HCT116 (cell line): Measurements from ENCODE around the gene RBBP8NL.

Experiments used
- CEBPB ChIP-seq: IDR thresholded peaks from 2 replicates; pipeline ENCODE4 v1.6.1; 2012; ENCODE audit warnings: low read depth
- CTCF ChIP-seq, 3 experiments: fragments of 200-600 bp in 1 of 3; sonication (generic) in 1 of 3; IDR thresholded peaks in 2 of 3; conservative IDR thresholded peaks in 1 of 3; 2 replicates each; pipeline ENCODE4 v1.5.1; 2012 to 2017; ENCODE audit warnings: low read depth in 2 of 3, low read length in 2 of 3, antibody characterized with exemption in 1 of 3, borderline replicate concordance in 1 of 3, control low read depth in 1 of 3, mild to moderate bottlenecking in 1 of 3, mixed read lengths in 1 of 3, mixed run types in 1 of 3, moderate library complexity in 1 of 3; ENCODE audit not compliant: insufficient read depth in 1 of 3
- EZH2phosphoT487 ChIP-seq: fragments of 200-600 bp; IDR thresholded peaks from 2 replicates; pipeline ENCODE4 v1.6.1; 2018; ENCODE audit warnings: antibody characterized with exemption, borderline replicate concordance
- JUND ChIP-seq: IDR thresholded peaks from 2 replicates; pipeline ENCODE4 v1.6.1; 2012
- POLR2A ChIP-seq: IDR thresholded peaks from 2 replicates; pipeline ENCODE4 v1.7.0; 2011; ENCODE audit warnings: borderline replicate concordance; ENCODE audit not compliant: insufficient read depth, insufficient read length; ENCODE audit errors: extremely low read depth
- POLR2AphosphoS5 ChIP-seq: IDR thresholded peaks from 2 replicates; pipeline ENCODE4 v1.6.1; 2011; ENCODE audit warnings: mild to moderate bottlenecking, low read depth, low read length, moderate library complexity
- REST ChIP-seq: IDR thresholded peaks from 2 replicates; pipeline ENCODE4 v1.6.1; 2012; ENCODE audit warnings: low read depth
- SP1 ChIP-seq: IDR thresholded peaks from 2 replicates; pipeline ENCODE4 v1.6.1; 2012; ENCODE audit warnings: low read depth
- SRF ChIP-seq: IDR thresholded peaks from 2 replicates; pipeline ENCODE4 v1.6.1; 2012; ENCODE audit warnings: low read depth

GRCh38 chr20:62367633-62368391 lies 59.5 kb downstream of the RBBP8NL start:
- TF ChIP-seq CTCF (IDR thresholded peaks at IDR 0.05 in 2 of 3, conservative IDR thresholded peaks at IDR 0.05 in 1 of 3; ENCODE audit: borderline replicate concordance in 1 of 3, insufficient read depth in 1 of 3, low read depth in 2 of 3, low read length in 2 of 3) (no peak), JUND (no peak), SRF (no peak), REST (no peak), POLR2A (no peak), POLR2AphosphoS5 (no peak), SP1 (no peak), CEBPB (no peak), EZH2phosphoT487 (no peak)
